ENCODE data around the gene ADARB2. TPM values are rescaled to one million over a fixed set of nuclear protein-coding genes. Genes with fewer than 3 reads are reported as not detected.

ADARB2 gene
- polyA plus RNA-seq, 3 donors = not detected

DNA sequence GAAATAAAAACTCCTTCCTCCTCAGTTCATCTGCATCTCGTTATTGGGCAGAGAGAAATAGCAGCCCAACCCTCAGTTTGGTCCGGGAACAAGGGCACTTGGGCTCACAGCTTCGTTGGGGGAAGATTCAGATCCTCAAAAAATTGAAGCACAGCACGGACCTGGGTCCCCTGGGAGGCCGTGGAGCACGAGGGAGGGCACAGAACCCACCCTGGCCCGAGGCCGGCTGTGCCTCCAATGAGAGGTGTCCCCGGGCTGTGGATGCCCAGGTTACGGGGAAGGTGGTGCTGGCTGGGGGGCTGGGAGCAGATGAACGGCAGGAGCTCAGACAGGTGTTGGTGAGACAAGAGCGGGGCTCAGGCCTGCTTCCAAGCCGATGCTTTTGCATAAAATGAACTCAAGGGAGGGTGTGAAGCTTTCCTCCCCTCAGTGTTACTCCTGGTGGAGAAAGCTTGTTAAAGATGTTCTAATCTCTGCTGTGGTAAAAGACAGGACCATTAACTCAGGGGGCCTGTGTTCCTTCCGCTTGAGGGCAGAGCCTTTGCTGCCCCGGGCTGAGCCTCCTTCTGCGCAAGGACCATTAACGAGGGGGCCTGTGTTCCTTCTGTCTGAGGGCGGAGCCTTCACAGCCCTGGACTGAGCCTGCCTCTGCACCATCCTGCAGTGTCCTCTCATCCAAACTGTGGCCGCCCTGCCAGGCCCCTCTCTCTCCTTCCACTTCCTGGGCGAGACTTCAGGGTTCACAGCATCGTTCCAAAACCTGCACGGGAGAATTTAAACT is 302.2 kb downstream of the ADARB2 start:
- no peak for DNase-seq
- no peak overlapping the region for H3K4me2 ChIP-seq (replicated peaks; ENCODE audit: extremely low read depth, low read length, poor library complexity, severe bottlenecking)
- WGBS (ENCODE audit: insufficient coverage) = 86% methylated on average over 21 of the region's 22 CpGs
- no peak overlapping the region for H3K9ac ChIP-seq (ENCODE audit: insufficient read depth, low read length, poor library complexity, severe bottlenecking)
- Mint-ChIP-seq H3K9me3 (peaks cover under 1 to 14% (median 11%) of the 10 kb centered on the region in 7 donors), H3K27ac (no peak overlapping the region), H3K4me3 (no peak overlapping the region), H3K36me3 (no peaks in the 10 kb centered on the region), H3K4me1 (no peaks in the 10 kb centered on the region), H3K27me3 (ENCODE audit: low read depth in 3 of 3) (peaks cover 2 to 3% (median 2%) of the 10 kb centered on the region in 3 donors)
- TF ChIP-seq, protein P1, sequence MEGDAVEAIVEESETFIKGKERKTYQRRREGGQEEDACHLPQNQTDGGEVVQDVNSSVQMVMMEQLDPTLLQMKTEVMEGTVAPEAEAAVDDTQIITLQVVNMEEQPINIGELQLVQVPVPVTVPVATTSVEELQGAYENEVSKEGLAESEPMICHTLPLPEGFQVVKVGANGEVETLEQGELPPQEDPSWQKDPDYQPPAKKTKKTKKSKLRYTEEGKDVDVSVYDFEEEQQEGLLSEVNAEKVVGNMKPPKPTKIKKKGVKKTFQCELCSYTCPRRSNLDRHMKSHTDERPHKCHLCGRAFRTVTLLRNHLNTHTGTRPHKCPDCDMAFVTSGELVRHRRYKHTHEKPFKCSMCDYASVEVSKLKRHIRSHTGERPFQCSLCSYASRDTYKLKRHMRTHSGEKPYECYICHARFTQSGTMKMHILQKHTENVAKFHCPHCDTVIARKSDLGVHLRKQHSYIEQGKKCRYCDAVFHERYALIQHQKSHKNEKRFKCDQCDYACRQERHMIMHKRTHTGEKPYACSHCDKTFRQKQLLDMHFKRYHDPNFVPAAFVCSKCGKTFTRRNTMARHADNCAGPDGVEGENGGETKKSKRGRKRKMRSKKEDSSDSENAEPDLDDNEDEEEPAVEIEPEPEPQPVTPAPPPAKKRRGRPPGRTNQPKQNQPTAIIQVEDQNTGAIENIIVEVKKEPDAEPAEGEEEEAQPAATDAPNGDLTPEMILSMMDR (IDR thresholded peaks at IDR 0.05) = no peak
- H4K20me1 ChIP-seq (ENCODE audit: insufficient read depth, low read length) = no peaks in the 10 kb centered on the region
- no peaks in the 10 kb centered on the region for H3K36me3 ChIP-seq (replicated peaks in 1 of 2; ENCODE audit: control insufficient read depth in 1 of 2, insufficient read depth in 2 of 2, low read length in 2 of 2)
- intact Hi-C loops (cut with micrococcal nuclease) = no loop called here
- no peaks in the 10 kb centered on the region for H3K79me2 ChIP-seq (ENCODE audit: insufficient read depth, low read length)
- peaks cover 0 to 6% of the 10 kb centered on the region in 2 donors for H3K9me3 ChIP-seq (replicated peaks in 1 of 2; ENCODE audit: control insufficient read depth in 1 of 2, insufficient read depth in 1 of 2, low read length in 2 of 2)
- no peak overlapping the region for H3K4me3 ChIP-seq (replicated peaks in 1 of 3; ENCODE audit: low read depth in 2 of 3, low read length in 3 of 3)
- no peaks in the 10 kb centered on the region for H3K4me1 ChIP-seq (ENCODE audit: control insufficient read depth in 1 of 2, insufficient read depth in 2 of 2, low read length in 2 of 2)
- H3K27ac ChIP-seq (ENCODE audit: low read depth in 1 of 2, low read length in 2 of 2) = no peak overlapping the region
- no peak overlapping the region for H2AFZ ChIP-seq (ENCODE audit: insufficient read depth, low read depth, low read length, poor library complexity, severe bottlenecking)
- H3K27me3 ChIP-seq (ENCODE audit: control insufficient read depth in 2 of 2, insufficient read depth in 2 of 2, low read length in 2 of 2) = no peaks in the 10 kb centered on the region

- H3K79me2 ChIP-seq (ENCODE audit: insufficient read depth, low read length) = no peaks in the 10 kb centered on the region
- H3K27ac Mint-ChIP-seq = no peak overlapping the region
- no peak overlapping the region for H3K27ac ChIP-seq (ENCODE audit: low read depth in 1 of 2, low read length in 2 of 2)
- no peaks in the 10 kb centered on the region for H3K36me3 Mint-ChIP-seq
- TF ChIP-seq, protein P1 (IDR thresholded peaks at IDR 0.05) = no peak
- no peaks in the 10 kb centered on the region for H3K4me1 ChIP-seq (ENCODE audit: control insufficient read depth in 1 of 2, insufficient read depth in 2 of 2, low read length in 2 of 2)
- H4K20me1 ChIP-seq (ENCODE audit: insufficient read depth, low read length) = no peaks in the 10 kb centered on the region
- no peak overlapping the region for H3K4me3 Mint-ChIP-seq
- intact Hi-C loops (cut with micrococcal nuclease) = no loop called here
- H2AFZ ChIP-seq (ENCODE audit: insufficient read depth, low read depth, low read length, poor library complexity, severe bottlenecking) = no peak overlapping the region
- peaks cover 4 to 16% (median 11%) of the 10 kb centered on the region in 7 donors for H3K9me3 Mint-ChIP-seq
- no peak for DNase-seq
- no peaks in the 10 kb centered on the region for H3K4me1 Mint-ChIP-seq
- H3K9ac ChIP-seq (ENCODE audit: insufficient read depth, low read length, poor library complexity, severe bottlenecking) = no peak overlapping the region
- H3K36me3 ChIP-seq (replicated peaks in 1 of 2; ENCODE audit: control insufficient read depth in 1 of 2, insufficient read depth in 2 of 2, low read length in 2 of 2) = no peaks in the 10 kb centered on the region
- no peaks in the 10 kb centered on the region for H3K27me3 ChIP-seq (ENCODE audit: control insufficient read depth in 2 of 2, insufficient read depth in 2 of 2, low read length in 2 of 2)
- peaks cover 0 to 10% of the 10 kb centered on the region in 2 donors for H3K9me3 ChIP-seq (replicated peaks in 1 of 2; ENCODE audit: control insufficient read depth in 1 of 2, insufficient read depth in 1 of 2, low read length in 2 of 2)
- 93% methylated on average over 8 of the region's 11 CpGs for WGBS (ENCODE audit: insufficient coverage)
- peaks cover 2 to 3% (median 3%) of the 10 kb centered on the region in 3 donors for H3K27me3 Mint-ChIP-seq (ENCODE audit: low read depth in 3 of 3)
- no peak overlapping the region for H3K4me2 ChIP-seq (replicated peaks; ENCODE audit: extremely low read depth, low read length, poor library complexity, severe bottlenecking)
- no peak overlapping the region for H3K4me3 ChIP-seq (replicated peaks in 1 of 3; ENCODE audit: low read depth in 2 of 3, low read length in 3 of 3)
Measured at GRCh38 chr10:1434202-1434601, 303.1 kb downstream of the ADARB2 start.
